H1 (cell line): Measurements from ENCODE around the gene COQ2. TPM values are rescaled to one million over a fixed set of nuclear protein-coding genes. Genes with fewer than 3 reads are reported as not detected.

Experiments
- CTCF ChIA-PET: fragments of 300-600 bp; sonication (Branson Sonifier 250); formaldehyde crosslinking; loops from one replicate; lab custom pipeline; 2021; ENCODE audit not compliant: partially characterized antibody; lab: Charles Lee
- POLR2A ChIA-PET: fragments of 300-600 bp; sonication (Branson Sonifier 250); formaldehyde crosslinking; loops from one replicate; lab custom pipeline; 2021; ENCODE audit warnings: inconsistent platforms; ENCODE audit not compliant: partially characterized antibody; lab: Charles Lee
- DNase-seq, 2 experiments: peaks; one replicate each; pipeline versions ENCODE4 v3.0.0 to v3.0.0-alpha.2; 2010 to 2022; ENCODE audit warnings: low spot score in 2 of 2, low read depth in 1 of 2, mixed read lengths in 1 of 2
- FAIRE-seq: peaks from 2 replicates; lab custom pipeline; 2011; peaks lifted over from hg19 to GRCh38; lab: Jason Lieb, UNC
- H2AFZ ChIP-seq: 2 replicates; pipeline ENCODE4 v1.8.1; 2012; ENCODE audit warnings: low read length, inconsistent platforms
- H2AK5ac ChIP-seq: 2 replicates; pipeline ENCODE4 v1.6.1; 2013; ENCODE audit warnings: low read depth, low read length
- H2BK120ac ChIP-seq: replicated peaks from 2 replicates; pipeline ENCODE3; 2013; ENCODE audit warnings: low read depth, low read length, inconsistent platforms
- H2BK12ac ChIP-seq: 2 replicates; pipeline ENCODE4 v1.6.1; 2013; ENCODE audit warnings: low read depth, low read length
- H2BK15ac ChIP-seq: 2 replicates; pipeline ENCODE4 v1.6.1; 2013; ENCODE audit warnings: low read length
- H2BK20ac ChIP-seq: 2 replicates; pipeline ENCODE4 v1.6.1; 2013; ENCODE audit warnings: low read length
- H2BK5ac ChIP-seq: 2 replicates; pipeline ENCODE4 v1.6.1; 2013; ENCODE audit warnings: low read depth, low read length
- H3K14ac ChIP-seq: 2 replicates; pipeline ENCODE4 v1.6.1; 2013; ENCODE audit warnings: inconsistent platforms; ENCODE audit not compliant: insufficient read length
- H3K18ac ChIP-seq: 2 replicates; pipeline ENCODE4 v1.6.1; 2013; ENCODE audit warnings: low read length; ENCODE audit errors: extremely low read depth
- H3K23ac ChIP-seq: 2 replicates; pipeline ENCODE4 v1.6.1; 2013; ENCODE audit warnings: inconsistent platforms; ENCODE audit not compliant: insufficient read length
- H3K23me2 ChIP-seq: 2 replicates; pipeline ENCODE4 v1.6.1; 2013; ENCODE audit warnings: low read depth, low read length
- H3K27ac ChIP-seq: 2 replicates; pipeline ENCODE4 v1.6.1; 2011; ENCODE audit warnings: low read depth, low read length, inconsistent platforms
- H3K27me3 ChIP-seq, 4 experiments: replicated peaks in 1 of 4; 1 replicate in 1 of 4; 2 replicates in 3 of 4; pipeline versions ENCODE4 v1.6.1 to v1.8.1; 2011 to 2013; ENCODE audit warnings: low read length in 3 of 4, mild to moderate bottlenecking in 3 of 4, inconsistent platforms in 2 of 4, mixed read lengths in 2 of 4, moderate library complexity in 1 of 4; ENCODE audit not compliant: control insufficient read depth in 3 of 4, insufficient read depth in 3 of 4; ENCODE audit errors: extremely low read depth in 1 of 4
- H3K36me3 ChIP-seq, 4 experiments: 2 replicates each; pipeline versions ENCODE4 v1.6.1 to v1.8.1; 2011 to 2013; ENCODE audit warnings: mild to moderate bottlenecking in 4 of 4, low read length in 3 of 4, moderate library complexity in 2 of 4, control low read depth in 1 of 4, inconsistent platforms in 1 of 4; ENCODE audit not compliant: insufficient read depth in 4 of 4, control insufficient read depth in 2 of 4
- H3K4ac ChIP-seq: replicated peaks from 2 replicates; pipeline ENCODE3; 2013; ENCODE audit warnings: low read length, low read depth, mixed read lengths, inconsistent platforms; ENCODE audit not compliant: insufficient read length
- H3K4me1 ChIP-seq, 4 experiments: replicated peaks in 1 of 4; 1 replicate in 1 of 4; 2 replicates in 3 of 4; pipeline versions ENCODE4 v1.6.1 to v1.8.1; 2011 to 2013; ENCODE audit warnings: low read length in 3 of 4, inconsistent platforms in 2 of 4, mixed read lengths in 1 of 4; ENCODE audit not compliant: insufficient read depth in 4 of 4, control insufficient read depth in 3 of 4
- H3K4me2 ChIP-seq, 2 experiments: 2 replicates each; pipeline versions ENCODE4 v1.6.1 to v1.8.1; 2011 to 2013; ENCODE audit warnings: low read depth in 2 of 2, low read length in 2 of 2, control low read depth in 1 of 2, inconsistent platforms in 1 of 2, mild to moderate bottlenecking in 1 of 2; ENCODE audit not compliant: insufficient read depth in 1 of 2
- H3K4me3 ChIP-seq, 4 experiments: fragments of 200-600, 300-600 bp in 1 of 4; sonication (generic), shearing (Covaris generic), sonication (Bioruptor Twin) in 1 of 4; 2 replicates each; pipeline versions ENCODE4 v1.5.1 to v1.8.1; 2011 to 2016; ENCODE audit warnings: low read length in 4 of 4, low read depth in 3 of 4, control low read depth in 2 of 4, inconsistent platforms in 2 of 4, mild to moderate bottlenecking in 2 of 4, mixed read lengths in 1 of 4, moderate library complexity in 1 of 4; ENCODE audit not compliant: insufficient read depth in 2 of 4; ENCODE audit errors: extremely low read depth in 1 of 4
- H3K56ac ChIP-seq: replicated peaks from 2 replicates; pipeline ENCODE3; 2013; ENCODE audit warnings: low read depth, mild to moderate bottlenecking, mixed read lengths, low read length, inconsistent platforms; ENCODE audit not compliant: insufficient read length
- H3K79me1 ChIP-seq: 2 replicates; pipeline ENCODE4 v1.6.1; 2013; ENCODE audit warnings: low read depth, low read length, control low read depth
- H3K79me2 ChIP-seq, 2 experiments: 2 replicates each; pipeline versions ENCODE4 v1.6.1 to v1.8.1; 2012 to 2013; ENCODE audit warnings: low read length in 2 of 2, mild to moderate bottlenecking in 2 of 2, inconsistent platforms in 1 of 2; ENCODE audit not compliant: insufficient read depth in 2 of 2, control insufficient read depth in 1 of 2
- H3K9ac ChIP-seq, 4 experiments: replicated peaks in 1 of 4; 1 replicate in 1 of 4; 2 replicates in 3 of 4; pipeline versions ENCODE4 v1.6.1 to v1.8.1; 2011 to 2013; ENCODE audit warnings: low read depth in 3 of 4, low read length in 3 of 4, control low read depth in 2 of 4, mild to moderate bottlenecking in 2 of 4, moderate library complexity in 2 of 4, inconsistent platforms in 1 of 4; ENCODE audit errors: extremely low read depth in 1 of 4
- H3K9me3 ChIP-seq, 2 experiments: 2 replicates each; pipeline versions ENCODE4 v1.6.1 to v1.8.1; 2012 to 2013; ENCODE audit warnings: mild to moderate bottlenecking in 2 of 2, moderate library complexity in 2 of 2, control low read depth in 1 of 2, inconsistent platforms in 1 of 2, low read depth in 1 of 2, low read length in 1 of 2, mixed read lengths in 1 of 2; ENCODE audit not compliant: insufficient read depth in 2 of 2
- H4K20me1 ChIP-seq, 2 experiments: replicated peaks in 1 of 2; 2 replicates each; pipeline versions ENCODE3 to v1.8.1; 2011 to 2013; ENCODE audit warnings: inconsistent platforms in 2 of 2, low read length in 2 of 2, mild to moderate bottlenecking in 1 of 2; ENCODE audit not compliant: insufficient read depth in 2 of 2, control insufficient read depth in 1 of 2
- H4K5ac ChIP-seq: 2 replicates; pipeline ENCODE4 v1.6.1; 2013; ENCODE audit warnings: low read length, low read depth, mixed read lengths, inconsistent platforms; ENCODE audit not compliant: insufficient read length
- H4K8ac ChIP-seq: 2 replicates; pipeline ENCODE4 v1.8.0; 2013; ENCODE audit warnings: mild to moderate bottlenecking, moderate library complexity, low read length, inconsistent platforms; ENCODE audit not compliant: insufficient read depth; ENCODE audit errors: extremely low read depth
- H4K91ac ChIP-seq: replicated peaks from 2 replicates; pipeline ENCODE3; 2013; ENCODE audit warnings: low read length, mixed read lengths, inconsistent platforms; ENCODE audit not compliant: insufficient read length
- EZH2 ChIP-seq: fragments of 200-600 bp; sonication (generic); IDR thresholded peaks from 2 replicates; pipeline ENCODE4 v1.7.1; 2012; ENCODE audit warnings: low read depth, mild to moderate bottlenecking, moderate library complexity, low read length, inconsistent platforms; ENCODE audit not compliant: severe bottlenecking
- JUN ChIP-seq: IDR thresholded peaks from 2 replicates; pipeline ENCODE4 v1.6.1; 2011; ENCODE audit warnings: low read depth, mild to moderate bottlenecking, improper control_type of control experiment, low read length
- JUND ChIP-seq: IDR thresholded peaks from 2 replicates; pipeline ENCODE4 v1.6.1; 2011; ENCODE audit warnings: mild to moderate bottlenecking, improper control_type of control experiment, low read length
- POLR2AphosphoS5 ChIP-seq: IDR thresholded peaks from 2 replicates; pipeline ENCODE4 v1.6.1; 2011; ENCODE audit warnings: low read depth, low read length
- SUZ12 ChIP-seq: fragments of 200-600 bp; sonication (generic); IDR thresholded peaks from 2 replicates; pipeline ENCODE4 v1.6.1; 2012; ENCODE audit warnings: mild to moderate bottlenecking, inconsistent platforms, low read length, moderate library complexity, mixed read lengths
- USF2 ChIP-seq: IDR thresholded peaks from 2 replicates; pipeline ENCODE4 v1.6.1; 2011; ENCODE audit warnings: low read length, improper control_type of control experiment
- WGBS, 2 experiments: shearing (Covaris generic) in 1 of 2; methylation state at CpG; one replicate each; pipeline versions ENCODE4 v1.1.6 to v1.1.7; 2013 to 2015; ENCODE audit warnings: low lambda C conversion rate in 2 of 2, mixed read lengths in 2 of 2, inconsistent platforms in 1 of 2, low coverage in 1 of 2, missing lambda C conversion rate in 1 of 2; ENCODE audit not compliant: insufficient replicate concordance in 2 of 2, insufficient coverage in 1 of 2, insufficient read length in 1 of 2; ENCODE audit errors: extremely low coverage in 1 of 2, missing lambda C conversion rate in 1 of 2; 5-methylcytosine and 5-hydroxymethylcytosine counted together
- polyA plus RNA-seq, 7 experiments: library from polyadenylated mRNA; depleted of rRNA in 3 of 7; stranded (reverse) in 5 of 7; unstranded in 2 of 7; fragments of >200 nt in 5 of 7; fragments of 200-250 nt in 2 of 7; gene quantifications; 1 replicate in 5 of 7; 2 replicates in 1 of 7; 4 replicates in 1 of 7; pipeline versions ENCODE4 v1.2.1 to v1.2.3, GENCODE V29; 2011 to 2013; ENCODE audit warnings: missing spikeins in 2 of 7, mixed read lengths in 2 of 7
- total RNA-seq: library from RNA; stranded (reverse); fragmentation: NEBNext Ultra II Directional; extraction: Animal tissue kit (Norgen Biotek cat#: 25700); gene quantifications from 2 replicates; pipeline ENCODE4 v1.2.1, GENCODE V29; 2021

Gene COQ2
- total and polyA plus RNA-seq, 2 of the 8 experiments (the other 6 are each of a cell fraction or from before 2014, with no cell fraction given): 21.5 to 22.9 TPM

GRCh38 chr4:83307920-83308319 is 23.3 kb upstream of the COQ2 start:
- H3K9ac ChIP-seq: no peak overlapping the region
- CTCF ChIA-PET: interaction anchor here (1.3 to 1.9 kb wide), 2 partner anchors 15 to 22 kb away, joined by 3 to 4 read pairs; no protein-coding TSS in a partner anchor
- no peak overlapping the region for H3K23ac ChIP-seq
- WGBS, 2 experiments: 87% methylated on average over 7 of the region's 7 CpGs; no CpG with 5 or more reads in 1 of the 2 experiments
- H3K23me2 ChIP-seq: no peaks in the 10 kb centered on the region
- H2AFZ ChIP-seq: no peak overlapping the region
- no peak overlapping the region for H2BK15ac ChIP-seq
- no peaks in the 10 kb centered on the region for H3K79me2 ChIP-seq
- no peak for TF ChIP-seq USF2
- no peak for TF ChIP-seq EZH2
- TF ChIP-seq JUND: no peak
- TF ChIP-seq JUN: no peak
- no peak for TF ChIP-seq POLR2AphosphoS5
- TF ChIP-seq SUZ12: no peak
- TF ChIP-seq, all 59 proteins: peak for 0
- no peak for DNase-seq
- H4K5ac ChIP-seq: no peak overlapping the region
- FAIRE-seq: no peak
- H3K18ac ChIP-seq: no peak overlapping the region
- H3K14ac ChIP-seq: no peak overlapping the region
- H3K4me2 ChIP-seq: no peak overlapping the region
- H4K91ac ChIP-seq: no peak overlapping the region
- no peak overlapping the region for H3K27ac ChIP-seq
- H3K4me3 ChIP-seq: no peak overlapping the region
- POLR2A ChIA-PET: interaction anchor here (1.5 kb wide), 1 partner anchor 24 kb away, joined by 4 read pairs; the partner anchor contains the start of gene COQ2
- no peaks in the 10 kb centered on the region for H3K9me3 ChIP-seq
- no peaks in the 10 kb centered on the region for H3K36me3 ChIP-seq
- no peak overlapping the region for H4K8ac ChIP-seq
- H3K79me1 ChIP-seq: no peaks in the 10 kb centered on the region
- no peak overlapping the region for H2BK5ac ChIP-seq
- H3K4me1 ChIP-seq: peaks cover 0 to 4% (median 0%) of the 10 kb centered on the region in 4 experiments; a peak in 2 of 7 replicates
- H2BK20ac ChIP-seq: no peak overlapping the region
- H2AK5ac ChIP-seq: no peak overlapping the region
- H3K4ac ChIP-seq: no peak overlapping the region
- H2BK120ac ChIP-seq: no peak overlapping the region
- no peak overlapping the region for H2BK12ac ChIP-seq
- no peaks in the 10 kb centered on the region for H3K27me3 ChIP-seq
- no peaks in the 10 kb centered on the region for H4K20me1 ChIP-seq
- H3K56ac ChIP-seq: no peak overlapping the region
